Brain microvascular endothelial cell (primary cell): ENCODE results near the gene RPL3.

Source experiments
- DNase-seq: peaks from one replicate; pipeline ENCODE4 v3.0.0-alpha.2; 2020
- H3K27ac ChIP-seq: fragments of 250-450 bp; sonication (Bioruptor Pico); 2 replicates; pipeline ENCODE4 v1.5.1; 2020; ENCODE audit warnings: mild to moderate bottlenecking, moderate library complexity
- H3K27me3 ChIP-seq: fragments of 250-450 bp; sonication (Bioruptor Pico); replicated peaks from 2 replicates; pipeline ENCODE4 v1.5.1; 2020; ENCODE audit warnings: mild to moderate bottlenecking
- H3K36me3 ChIP-seq: fragments of 250-450 bp; sonication (Bioruptor Pico); replicated peaks from 2 replicates; pipeline ENCODE4 v1.5.1; 2020; ENCODE audit warnings: mild to moderate bottlenecking
- H3K4me3 ChIP-seq: 2 replicates; pipeline ENCODE4 v1.5.1; 2011; ENCODE audit warnings: low read depth, mild to moderate bottlenecking, control low read depth, low read length, moderate library complexity
- CTCF ChIP-seq: IDR thresholded peaks from 2 replicates; pipeline ENCODE4 v1.5.1; 2011; ENCODE audit warnings: low read depth, mild to moderate bottlenecking, moderate library complexity, low read length, control low read depth, inconsistent platforms; ENCODE audit errors: missing control alignments
- in situ Hi-C: cut with HindIII; loops from 2 replicates; pipeline ENCODE4 v1.10.0; 2017; ENCODE audit warnings: low sequenced_read_pairs, low pct_ligation_motif_present

RPL3 gene

GRCh38 chr22:39296981-39297489 is 22.4 kb downstream of the RPL3 start:
- Histone ChIP-seq H3K4me3 (no peak overlapping the region), H3K27ac (no peak overlapping the region), H3K27me3 (no peaks in the 10 kb centered on the region), H3K36me3 (no peaks in the 10 kb centered on the region)
- TF ChIP-seq CTCF = no peak
- in situ Hi-C loops = no loop called here
- no peak for DNase-seq

- no peak for TF ChIP-seq CTCF
- in situ Hi-C loops = no loop called here
- H3K27ac ChIP-seq = no peak overlapping the region
- no peak for DNase-seq
- no peaks in the 10 kb centered on the region for H3K27me3 ChIP-seq
- no peaks in the 10 kb centered on the region for H3K36me3 ChIP-seq
- no peak overlapping the region for H3K4me3 ChIP-seq
Observed at GRCh38 chr22:39296535-39296934, 22.9 kb downstream of the RPL3 start.

GRCh38 chr22:39294571-39295468 is 24.6 kb downstream of the RPL3 start:
- Histone ChIP-seq H3K27ac (no peak overlapping the region), H3K27me3 (no peaks in the 10 kb centered on the region), H3K36me3 (no peaks in the 10 kb centered on the region), H3K4me3 (no peak overlapping the region)
- no peak for DNase-seq
- in situ Hi-C loops = no loop called here
- TF ChIP-seq CTCF = no peak

GRCh38 chr22:39293766-39294368 is 25.6 kb downstream of the RPL3 start:
- no peak for TF ChIP-seq CTCF

GRCh38 chr22:39292561-39293074 is 26.8 kb downstream of the RPL3 start:
- no peak for TF ChIP-seq CTCF
- Histone ChIP-seq H3K4me3 (no peak overlapping the region), H3K36me3 (no peaks in the 10 kb centered on the region), H3K27ac (no peak overlapping the region), H3K27me3 (no peaks in the 10 kb centered on the region)
- in situ Hi-C loops = no loop called here
- peak; percentile 96 for DNase-seq

More at GRCh38 chr22:39293766-39294368, 25.6 kb downstream of the RPL3 start:
- in situ Hi-C loops = no loop called here
- Histone ChIP-seq H3K27me3 (no peaks in the 10 kb centered on the region), H3K27ac (no peak overlapping the region), H3K36me3 (no peaks in the 10 kb centered on the region), H3K4me3 (no peak overlapping the region)
- no peak for DNase-seq
